ENCODE measurements around the gene CXXC5.

DNA sequence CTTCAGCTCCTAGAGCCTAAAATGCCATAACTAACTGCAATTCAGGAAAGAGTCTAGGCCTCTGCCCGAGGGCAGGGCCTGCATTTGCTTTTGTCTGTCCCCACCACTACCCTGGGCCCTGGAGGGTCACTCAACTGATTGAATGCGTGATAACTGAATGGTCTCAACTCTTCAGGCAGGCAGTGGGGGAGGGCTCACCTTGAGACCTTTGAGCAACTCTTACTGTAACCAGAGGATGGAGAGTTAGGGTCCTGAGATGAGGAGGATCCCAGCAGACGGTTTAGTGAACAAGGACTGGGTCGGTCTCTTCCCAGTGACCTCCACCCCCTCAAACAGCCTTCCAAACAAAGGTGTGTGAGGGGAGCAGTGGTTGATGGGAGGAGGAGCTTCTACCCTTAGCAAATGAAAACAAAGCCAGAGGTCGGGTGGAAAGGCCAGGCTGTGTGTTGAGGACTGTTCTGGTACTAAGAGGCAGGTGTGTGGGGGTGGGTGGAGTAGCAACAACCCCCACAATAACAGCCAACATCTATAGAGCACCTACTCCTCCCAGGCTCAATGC is 59.4 kb downstream of the CXXC5 start:
- TF ChIP-seq, protein P1, sequence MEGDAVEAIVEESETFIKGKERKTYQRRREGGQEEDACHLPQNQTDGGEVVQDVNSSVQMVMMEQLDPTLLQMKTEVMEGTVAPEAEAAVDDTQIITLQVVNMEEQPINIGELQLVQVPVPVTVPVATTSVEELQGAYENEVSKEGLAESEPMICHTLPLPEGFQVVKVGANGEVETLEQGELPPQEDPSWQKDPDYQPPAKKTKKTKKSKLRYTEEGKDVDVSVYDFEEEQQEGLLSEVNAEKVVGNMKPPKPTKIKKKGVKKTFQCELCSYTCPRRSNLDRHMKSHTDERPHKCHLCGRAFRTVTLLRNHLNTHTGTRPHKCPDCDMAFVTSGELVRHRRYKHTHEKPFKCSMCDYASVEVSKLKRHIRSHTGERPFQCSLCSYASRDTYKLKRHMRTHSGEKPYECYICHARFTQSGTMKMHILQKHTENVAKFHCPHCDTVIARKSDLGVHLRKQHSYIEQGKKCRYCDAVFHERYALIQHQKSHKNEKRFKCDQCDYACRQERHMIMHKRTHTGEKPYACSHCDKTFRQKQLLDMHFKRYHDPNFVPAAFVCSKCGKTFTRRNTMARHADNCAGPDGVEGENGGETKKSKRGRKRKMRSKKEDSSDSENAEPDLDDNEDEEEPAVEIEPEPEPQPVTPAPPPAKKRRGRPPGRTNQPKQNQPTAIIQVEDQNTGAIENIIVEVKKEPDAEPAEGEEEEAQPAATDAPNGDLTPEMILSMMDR (IDR thresholded peaks at IDR 0.05; ENCODE audit: poor library complexity, severe bottlenecking), result no peak
- TF ChIP-seq POLR2AphosphoS5 (IDR thresholded peaks at IDR 0.05) (no peak), RAD21 (conservative IDR thresholded peaks at IDR 0.05) (no peak)

All from neural cell (in vitro differentiated cells).